Endometrial microvascular endothelial cells (primary cell): ENCODE measurements around the gene TDRD3. TPM values are rescaled to one million over a fixed set of nuclear protein-coding genes. Genes with fewer than 3 reads are reported as not detected.
"Not testable (repeated sequence)": the region's sequence is repeated elsewhere in the genome, so short reads cannot be mapped to it uniquely, and the experiment has no call there.

Experiments
- in situ Hi-C: cut with HindIII; loops from 2 replicates; pipeline ENCODE4 v1.10.0; 2017; ENCODE audit warnings: low sequenced_read_pairs, low pct_unique_long_range_greater_than_20kb; ENCODE audit errors: inconsistent ontology term
- total RNA-seq: library from RNA; depleted of rRNA; stranded (reverse); fragments of >200 nt; gene quantifications from one replicate; pipeline ENCODE4 v1.2.3, GENCODE V29; 2015; ENCODE audit errors: inconsistent ontology term

The TDRD3 gene
- 6.1 TPM for total RNA-seq

DNA sequence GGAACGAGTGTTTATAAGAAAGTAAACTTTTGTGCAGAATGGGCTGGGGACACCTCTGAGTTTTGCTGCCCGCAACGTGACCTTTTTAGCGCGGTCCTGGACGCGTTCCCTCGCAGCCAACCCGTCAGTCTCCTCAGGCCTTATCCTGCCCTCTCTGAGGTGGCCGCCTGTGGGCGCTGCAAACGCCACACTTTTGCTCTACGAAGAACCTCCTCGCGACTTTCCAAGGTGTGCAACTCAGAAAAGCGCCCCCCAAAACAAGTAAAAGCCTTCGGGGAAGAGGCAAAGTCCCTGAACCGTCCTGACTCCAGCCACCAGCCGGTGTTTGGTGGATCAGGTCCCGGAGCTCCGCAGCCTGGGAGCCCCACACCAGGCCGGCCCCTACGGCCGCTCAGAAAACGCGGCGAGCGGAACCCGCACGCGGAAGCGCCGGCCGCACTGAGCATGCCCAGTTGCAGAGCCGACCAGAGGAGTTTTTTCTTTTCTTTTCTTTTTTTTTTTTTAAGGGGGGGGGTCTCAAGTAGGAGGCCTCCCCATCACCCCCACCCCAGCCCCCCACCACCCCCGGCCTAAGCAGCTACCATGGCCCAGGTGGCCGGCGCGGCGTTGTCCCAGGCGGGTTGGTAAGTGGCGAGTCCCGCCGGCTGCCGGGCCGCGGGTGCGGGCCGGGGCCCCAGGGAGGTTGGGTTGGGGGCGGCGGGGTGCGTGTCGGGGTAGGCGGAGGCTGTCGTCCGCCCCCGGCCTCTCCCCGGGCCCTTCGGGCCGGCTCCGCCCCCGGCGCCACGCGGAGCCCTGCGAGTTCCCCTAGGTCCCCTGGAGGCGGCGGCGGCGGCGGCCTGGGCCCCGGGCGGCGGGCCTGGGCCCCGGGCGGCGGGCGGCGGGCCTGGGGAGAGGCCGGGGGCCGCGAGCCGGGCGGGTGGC is at the start of gene TDRD3:
TDRD3 (plus strand) TSS at position 438 of the 921 bp plus-strand sequence; CDS start at position 583, 145 bp downstream.
- in situ Hi-C loops, result no loop called here

DNA sequence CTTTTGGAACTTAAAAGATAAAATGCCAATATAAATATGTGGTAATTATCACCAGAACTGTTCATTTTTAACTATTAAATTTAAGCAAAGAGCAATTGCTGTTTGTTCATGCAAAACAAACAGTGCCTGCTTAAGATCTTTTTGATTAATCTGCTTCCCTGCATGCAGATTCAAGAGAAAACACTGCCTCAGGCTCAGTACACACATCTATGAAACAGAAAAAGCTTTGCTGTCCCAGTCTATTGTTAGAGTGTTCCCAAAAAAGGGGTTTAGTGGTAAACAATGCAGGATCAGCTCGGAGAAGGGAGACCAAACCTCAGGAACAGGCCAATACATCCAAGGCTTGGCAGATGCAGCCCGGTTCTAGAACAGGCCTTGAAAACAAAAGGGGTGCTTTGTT is 49.3 kb upstream of the TDRD3 start:
- in situ Hi-C loops, result no loop called here

DNA sequence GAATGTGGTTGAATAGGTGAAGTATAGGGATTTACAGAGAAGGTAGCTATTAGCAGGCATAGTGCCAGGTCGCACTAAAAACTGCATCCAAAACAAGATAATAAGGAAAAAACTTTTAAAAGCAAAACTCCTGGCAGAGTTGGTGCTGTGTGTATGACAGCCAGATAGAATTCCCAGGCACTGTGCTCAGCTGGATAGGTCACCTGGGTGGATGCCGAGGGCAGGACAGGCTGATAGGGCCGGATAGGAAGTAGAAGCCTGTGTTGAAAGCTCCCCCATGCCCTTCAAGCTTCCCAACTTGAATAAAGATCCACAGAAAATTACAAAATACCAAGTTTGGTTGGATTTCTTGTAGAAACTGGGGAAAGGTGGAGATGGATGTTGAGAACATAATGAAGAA is 48.9 kb upstream of the TDRD3 start:
- in situ Hi-C loops, result no loop called here

DNA sequence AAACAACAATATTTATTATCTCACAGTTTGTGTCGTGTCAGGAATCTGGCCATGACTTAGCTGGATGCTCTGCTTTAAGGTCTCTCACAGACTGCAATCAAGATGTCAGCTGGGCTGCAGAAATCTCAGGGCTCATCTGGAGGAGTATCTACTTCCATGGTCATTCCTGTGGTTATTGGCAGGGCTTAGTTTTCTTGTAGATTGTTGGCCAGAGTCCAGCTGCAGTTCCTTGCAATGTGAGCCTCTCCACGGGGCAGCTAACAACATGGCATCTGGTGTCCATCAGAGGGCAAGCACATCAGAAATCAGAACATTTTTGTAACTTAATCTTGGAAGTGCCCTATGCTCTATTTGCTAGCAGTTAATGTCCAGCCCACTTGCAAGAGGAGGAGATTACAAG is 45.7 kb upstream of the TDRD3 start:
- in situ Hi-C loops, result no loop called here

DNA sequence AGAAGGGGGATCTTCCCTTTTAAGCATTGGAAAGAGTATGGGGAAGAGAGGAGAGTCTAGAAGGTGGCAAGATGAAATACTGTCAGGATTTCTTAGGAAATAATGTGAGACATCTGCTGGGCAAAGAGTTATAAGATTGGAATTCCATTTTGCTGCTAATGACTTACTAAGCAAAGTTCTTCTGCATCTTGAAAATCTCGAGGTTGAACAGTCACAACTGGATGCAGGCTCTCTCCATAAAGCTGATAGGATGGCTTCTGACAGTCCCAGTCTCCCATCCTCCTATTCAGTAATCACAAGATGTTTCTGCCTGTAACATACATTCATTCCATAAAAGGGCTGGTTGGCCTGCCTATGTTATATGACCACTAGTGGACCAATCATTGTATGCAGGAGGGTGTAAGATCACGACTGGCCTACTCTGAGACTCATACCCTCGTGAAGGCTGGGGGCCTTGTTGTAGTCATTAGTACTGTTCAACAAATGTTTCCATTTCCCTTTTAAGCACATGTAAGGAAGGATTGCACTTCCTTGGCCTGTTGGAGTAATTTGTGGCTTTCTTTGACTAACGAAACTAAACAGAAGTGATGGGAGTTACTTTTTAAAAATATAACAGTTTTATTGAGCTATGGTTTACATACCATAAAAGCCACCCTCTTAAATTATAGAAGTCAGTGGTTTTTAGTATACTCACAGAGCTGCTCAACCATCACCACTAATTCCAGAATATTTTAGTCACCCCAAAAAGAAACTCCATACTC is 45.0 kb upstream of the TDRD3 start:
- in situ Hi-C loops, result no loop called here

DNA sequence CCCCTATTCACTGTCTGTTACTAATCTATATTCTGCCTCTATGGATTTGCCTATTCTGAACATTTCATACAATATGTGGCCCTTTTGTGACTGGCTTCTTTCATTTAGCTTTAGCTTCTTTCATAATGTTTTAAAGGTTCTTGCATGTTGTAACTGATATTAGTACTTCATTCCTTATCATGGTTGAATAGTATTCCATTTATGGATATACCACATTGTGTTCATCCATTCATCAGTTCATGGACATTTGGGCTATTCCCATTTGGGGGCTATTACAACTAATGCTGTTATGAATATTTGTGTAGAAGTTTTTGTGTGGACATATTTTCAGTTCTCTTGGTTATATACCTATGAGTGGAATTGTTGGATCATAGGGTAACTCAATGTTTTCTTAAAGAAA is 44.4 kb upstream of the TDRD3 start:
- in situ Hi-C loops, result no loop called here

DNA sequence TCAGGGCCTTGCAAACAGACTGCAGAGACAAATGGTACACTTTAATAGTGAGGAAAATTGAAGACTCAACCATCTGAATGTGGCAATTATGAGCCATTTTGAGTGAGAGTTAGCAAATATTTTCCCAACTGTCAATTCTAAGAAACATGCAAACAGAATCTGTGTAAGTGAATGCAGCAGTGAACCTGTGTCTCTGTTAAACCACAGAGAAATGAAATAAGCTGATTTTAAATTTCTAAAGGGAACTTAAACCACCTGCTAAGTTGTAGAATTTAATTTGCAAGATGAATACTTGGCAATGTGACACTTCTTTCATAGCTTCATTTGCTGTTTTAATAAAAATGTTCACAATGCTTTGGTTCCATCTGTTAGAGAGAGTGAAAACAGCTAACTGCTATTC is 42.0 kb upstream of the TDRD3 start:
- in situ Hi-C loops, result no loop called here

DNA sequence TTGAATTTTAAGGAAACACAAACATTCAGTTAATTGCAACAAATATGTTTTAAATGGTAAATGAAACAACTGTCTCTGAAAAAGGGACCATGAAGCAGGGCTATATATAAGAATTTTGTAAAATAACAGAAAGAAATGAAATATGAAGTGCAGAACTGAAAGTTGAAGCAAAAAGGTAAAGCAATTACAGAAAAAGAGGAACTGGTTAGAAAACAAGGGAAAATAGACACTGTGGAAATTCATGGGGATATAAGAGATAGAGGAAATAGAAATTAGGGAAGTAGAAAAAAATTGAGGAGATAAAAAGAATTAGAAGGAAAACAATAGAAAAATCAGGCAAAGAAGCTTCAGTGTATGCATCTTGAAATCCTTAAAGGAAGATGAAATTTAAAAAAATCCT is 40.0 kb upstream of the TDRD3 start:
- in situ Hi-C loops, result no loop called here

DNA sequence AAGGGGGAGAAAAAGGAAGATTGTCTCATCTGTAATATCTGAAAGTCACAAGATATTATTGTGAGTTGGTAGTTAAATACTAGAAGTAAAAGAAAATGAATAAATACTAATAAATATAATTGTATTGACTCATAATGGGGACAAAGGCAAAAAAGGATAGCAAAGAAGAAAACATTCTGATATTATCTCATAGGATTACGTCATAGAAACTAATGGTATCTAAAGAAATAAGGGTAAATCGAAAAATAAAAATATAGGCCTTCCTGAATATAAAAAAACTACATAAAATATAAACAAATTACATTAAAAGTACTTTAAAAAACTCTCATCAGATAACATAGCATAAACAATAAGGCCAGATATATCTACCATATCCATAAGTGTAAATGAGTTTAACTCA is 38.6 kb upstream of the TDRD3 start:
- in situ Hi-C loops, result no loop called here

DNA sequence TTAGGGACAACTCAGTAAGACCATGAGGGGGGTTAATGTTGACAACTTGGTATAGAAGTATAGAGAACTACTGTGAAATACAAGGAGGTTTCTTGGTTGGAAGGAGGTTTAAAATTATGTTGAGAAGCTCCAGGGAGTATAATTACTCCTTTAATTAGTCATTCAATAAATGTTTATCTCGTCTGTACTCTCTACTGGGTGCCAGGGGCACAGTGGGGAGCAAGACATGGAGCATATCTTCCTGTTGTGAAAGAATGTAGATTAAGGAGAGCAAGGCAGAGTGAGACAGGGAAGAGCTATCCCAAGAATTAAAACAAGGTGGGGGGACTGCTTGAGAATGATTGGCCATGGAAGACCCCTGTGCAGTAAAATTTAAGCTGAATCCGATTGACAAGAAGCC is 33.7 kb upstream of the TDRD3 start:
- in situ Hi-C loops, result no loop called here

DNA sequence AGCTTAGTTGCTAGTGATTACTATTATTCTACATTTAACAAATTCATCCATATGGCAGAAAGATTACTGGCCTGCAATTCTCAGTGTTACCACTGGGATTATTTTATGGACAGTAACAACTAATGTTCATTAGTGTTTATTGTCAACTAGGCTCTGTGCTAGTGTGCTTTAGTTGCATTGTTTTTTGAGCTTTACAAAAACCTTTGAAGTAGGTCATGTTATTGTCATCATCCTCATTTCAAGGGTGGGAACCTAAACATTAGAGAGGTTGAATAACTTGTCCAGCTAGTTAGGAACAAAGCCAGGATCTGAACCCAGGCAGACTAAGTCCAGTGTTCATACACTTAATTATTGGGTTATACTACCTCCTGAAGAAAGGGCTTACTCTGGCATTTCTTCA is 27.8 kb upstream of the TDRD3 start:
- in situ Hi-C loops, result no loop called here

DNA sequence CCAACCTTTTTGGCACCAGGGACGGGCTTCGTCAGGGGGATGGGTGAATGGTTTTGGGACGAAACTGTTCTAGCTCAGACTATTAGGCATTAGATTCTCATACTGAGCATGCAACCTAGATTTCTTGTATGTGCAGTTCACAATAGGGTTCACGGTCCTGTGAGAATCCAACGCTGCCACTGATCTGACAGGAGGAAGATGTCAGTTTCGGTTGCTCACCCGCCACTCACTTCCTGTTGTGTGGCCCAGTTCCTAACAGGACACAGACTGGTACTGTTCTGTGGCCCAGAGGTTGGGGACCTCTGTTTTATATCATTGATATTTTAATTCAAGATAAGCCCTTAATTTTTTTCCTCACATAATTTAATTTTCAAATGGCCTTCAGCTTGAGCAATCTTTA is 26.7 kb upstream of the TDRD3 start:
- in situ Hi-C loops, result no loop called here

DNA sequence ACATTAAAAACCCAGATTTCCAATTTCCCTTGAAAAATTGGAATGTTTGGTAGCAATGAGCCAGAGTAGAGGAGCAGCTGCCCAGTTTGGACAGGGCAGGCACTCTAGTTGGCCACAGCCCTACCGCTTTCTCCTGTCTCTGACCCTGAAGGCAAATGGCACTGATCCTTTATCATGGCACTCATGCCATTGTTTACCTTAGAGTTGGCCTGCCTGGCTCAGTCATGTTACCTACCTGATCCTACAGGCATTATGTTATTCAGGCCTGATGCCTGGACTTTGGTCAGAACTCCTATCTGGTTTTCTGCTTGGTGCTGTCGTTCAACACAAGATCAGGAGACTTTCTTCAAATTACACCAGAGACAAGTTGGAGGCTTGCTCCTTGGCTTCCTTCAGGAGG is 24.9 kb upstream of the TDRD3 start:
- in situ Hi-C loops, result no loop called here

DNA sequence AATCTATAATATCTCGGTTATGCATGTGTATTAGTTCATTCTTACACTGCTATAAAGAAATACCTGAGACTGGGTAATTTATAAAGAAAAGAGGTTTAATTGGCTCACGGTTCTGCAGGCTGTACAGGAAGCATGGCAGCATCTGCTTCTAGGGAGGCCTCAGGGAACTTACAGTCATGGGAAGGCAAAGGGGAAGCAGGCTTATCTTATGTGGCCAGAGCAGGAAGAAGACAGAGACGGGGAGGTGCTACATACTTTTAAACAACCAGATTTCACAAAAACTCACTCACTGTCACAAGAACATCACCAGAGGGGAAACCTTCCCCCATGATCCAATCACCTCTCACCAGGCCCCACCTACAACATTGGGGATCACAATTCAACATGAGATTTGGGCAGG is 17.7 kb upstream of the TDRD3 start:
- in situ Hi-C loops, result not testable (repeated sequence)

DNA sequence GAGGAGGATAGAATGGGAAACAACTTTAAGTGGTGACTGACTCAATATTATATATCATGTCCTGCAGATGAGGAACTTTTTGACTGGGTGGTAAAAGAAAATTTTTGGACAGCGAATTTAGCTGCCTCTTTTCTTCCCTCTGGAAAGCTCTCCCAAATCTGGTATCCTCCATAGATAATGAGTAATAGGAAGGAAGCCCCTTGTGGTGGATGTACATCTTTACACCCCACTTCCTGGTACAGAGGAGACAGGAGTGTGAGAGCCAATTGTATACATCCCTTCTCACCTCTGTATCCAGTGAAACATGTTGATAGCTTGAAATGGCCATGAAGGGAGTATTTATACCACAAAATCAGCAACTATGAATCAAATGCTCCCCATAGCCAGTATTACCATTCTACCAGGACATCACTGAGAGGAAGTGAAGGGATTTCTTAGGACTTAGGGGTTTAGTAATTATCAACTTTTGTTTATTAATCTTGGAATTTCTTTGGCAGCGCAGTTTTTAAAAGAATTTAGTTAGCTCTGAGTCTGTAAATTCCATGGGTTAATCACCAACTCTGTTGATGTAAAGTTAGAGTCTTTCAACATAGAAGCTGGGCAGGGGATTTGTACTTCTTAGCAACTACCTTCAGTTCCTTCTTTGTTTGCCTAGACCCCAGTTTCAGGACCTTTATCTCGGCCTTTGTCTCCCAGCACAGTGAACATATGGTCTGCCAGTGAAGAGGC is 17.0 kb upstream of the TDRD3 start:
- in situ Hi-C loops, result no loop called here

DNA sequence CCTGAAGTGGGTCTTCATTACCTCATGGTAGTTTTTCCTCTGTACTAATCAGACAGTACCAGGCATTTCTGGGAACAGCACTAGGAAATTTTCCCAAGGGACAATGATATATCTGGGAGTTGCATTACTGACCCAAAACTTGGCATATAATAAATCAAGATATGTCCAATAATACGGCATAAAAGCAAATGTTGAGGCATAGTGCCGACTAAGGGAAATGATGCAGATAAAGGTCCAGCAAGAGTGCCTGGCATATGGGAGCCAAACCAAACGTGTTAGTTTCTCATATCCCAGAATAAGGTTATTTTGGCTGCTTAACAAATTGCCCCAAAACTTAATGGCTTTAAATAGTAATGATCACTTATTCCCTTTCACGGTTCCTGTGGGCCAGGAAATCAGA is 12.1 kb upstream of the TDRD3 start:
- in situ Hi-C loops, result no loop called here

DNA sequence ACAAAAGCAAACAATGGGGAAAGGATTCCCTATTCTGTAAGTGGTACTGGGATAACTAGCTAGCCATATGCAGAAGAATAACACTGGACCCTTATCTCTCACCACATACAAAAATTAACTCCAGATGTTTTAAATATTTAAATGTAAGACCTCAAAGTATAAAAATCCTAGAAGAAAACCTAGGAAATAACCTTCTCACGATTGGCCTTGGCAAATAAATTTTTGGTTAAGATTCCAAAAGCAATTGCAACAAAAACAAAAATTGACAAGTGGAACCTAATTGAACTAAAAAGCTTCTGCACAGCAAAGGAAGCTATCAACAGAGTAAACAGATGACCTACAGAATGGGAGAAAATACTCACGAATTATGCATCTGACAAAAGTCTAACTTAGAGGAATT is 10.8 kb upstream of the TDRD3 start:
- in situ Hi-C loops, result no loop called here

DNA sequence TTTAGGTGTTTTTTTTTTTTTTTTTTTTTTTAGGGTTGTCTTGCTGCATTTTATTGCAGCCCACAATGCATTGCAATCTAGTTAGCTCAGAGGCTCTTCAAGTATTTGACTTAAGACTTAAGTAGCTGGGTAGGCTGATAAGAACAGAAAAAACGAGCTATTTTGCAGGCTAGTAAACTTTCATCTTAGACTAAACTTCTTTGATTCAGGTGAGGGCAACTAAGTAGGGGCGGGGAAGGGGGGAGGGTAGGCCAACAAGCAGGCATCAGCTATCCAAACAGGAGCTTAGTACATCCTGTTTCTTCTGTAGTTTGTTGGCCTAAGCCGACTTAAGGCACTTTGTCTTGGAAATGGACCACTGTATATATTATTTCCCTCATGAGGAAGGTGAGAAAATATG is 4.9 kb upstream of the TDRD3 start:
- in situ Hi-C loops, result no loop called here

DNA sequence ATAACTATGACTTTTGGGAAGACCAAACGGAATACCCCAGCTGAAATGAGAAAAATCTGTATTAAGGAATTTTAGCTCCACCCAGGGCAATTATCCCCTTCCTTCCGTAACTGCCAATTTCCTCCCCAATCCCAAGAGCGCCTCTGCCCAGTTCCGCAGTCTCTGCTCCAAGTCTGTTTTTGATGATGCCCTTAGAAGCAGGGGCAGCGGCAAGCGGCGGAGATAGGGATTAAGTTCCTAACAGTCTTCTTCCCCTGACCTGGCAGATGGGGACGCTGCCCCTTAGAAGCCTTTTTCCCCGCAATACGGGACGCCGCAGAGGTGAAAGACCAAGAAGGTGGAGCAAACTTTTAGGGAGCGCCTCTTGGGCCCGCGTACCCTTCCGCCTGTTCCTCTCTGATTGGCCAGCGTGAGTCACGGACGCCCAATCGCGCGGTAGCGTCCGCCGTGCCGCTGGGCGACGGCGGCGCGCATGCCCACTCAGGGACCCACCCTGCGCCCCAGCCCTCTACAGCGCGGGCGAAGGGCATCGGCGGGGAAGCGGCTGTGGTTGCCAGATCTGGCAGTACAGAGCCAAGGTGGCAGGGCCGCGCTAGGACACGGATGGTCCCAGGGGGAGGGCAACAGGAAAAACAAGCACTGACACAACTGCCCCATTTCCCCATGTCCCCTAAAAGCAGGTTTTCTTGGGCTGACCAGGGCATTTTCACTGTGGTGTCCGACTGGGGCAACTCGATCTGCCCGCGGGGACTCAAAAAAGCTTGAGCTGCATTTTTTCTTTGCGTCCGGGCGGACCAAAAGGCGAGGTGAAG is 843 bp upstream of the TDRD3 start:
- in situ Hi-C loops, result no loop called here
